PC-9 (cell line): Measurements from ENCODE around the gene HMGN4. TPM values are rescaled to one million over a fixed set of nuclear protein-coding genes. Genes with fewer than 3 reads are reported as not detected.

ENCODE experiments used
- Bru-seq: library from RNA; stranded (reverse); fragments of 400-500 nt; gene quantifications from one replicate; lab custom pipeline; 2021; lab: Mats Ljungman, UMichigan
- BruChase-seq, 2 experiments: library from RNA; stranded (reverse); fragments of 400-500 nt; gene quantifications; one replicate each; lab custom pipeline; 2021; lab: Mats Ljungman, UMichigan
- BruUV-seq: library from RNA; stranded (reverse); fragments of 400-500 nt; replicated peaks from 2 replicates; lab custom pipeline; 2021; lab: Mats Ljungman, UMichigan
- CTCF ChIA-PET: fragments of 300-600 bp; sonication (Branson Sonifier 250); formaldehyde crosslinking; loops from one replicate; lab custom pipeline; 2022; ENCODE audit warnings: antibody characterized with exemption; lab: Charles Lee
- POLR2A ChIA-PET: fragments of 300-600 bp; sonication (Branson Sonifier 250); formaldehyde crosslinking; loops from one replicate; lab custom pipeline; 2022; ENCODE audit warnings: antibody characterized with exemption; ENCODE audit not compliant: unreplicated experiment; lab: Charles Lee
- DNase-seq, 2 experiments: peaks; one replicate each; pipeline versions ENCODE4 v3.0.0 to v3.0.0-alpha.2; 2015 to 2022; ENCODE audit warnings: mixed read lengths in 1 of 2
- H2AFZ ChIP-seq: fragments of 200-600 bp; sonication (generic); 2 replicates; pipeline ENCODE4 v1.8.1; 2017; ENCODE audit warnings: antibody characterized with exemption
- H3F3A ChIP-seq: fragments of 200-600 bp; sonication (generic); 2 replicates; pipeline ENCODE4 v1.8.1; 2017; ENCODE audit warnings: antibody characterized with exemption, mild to moderate bottlenecking, low read depth; ENCODE audit not compliant: insufficient read depth
- H3K27ac ChIP-seq: fragments of 200-600 bp; sonication (generic); 2 replicates; pipeline ENCODE4 v1.6.1; 2016; ENCODE audit warnings: mixed run types
- H3K27me3 ChIP-seq: fragments of 200-600 bp; sonication (generic); 2 replicates; pipeline ENCODE4 v1.6.1; 2016; ENCODE audit warnings: low read depth, mixed run types; ENCODE audit not compliant: insufficient read depth
- H3K36me3 ChIP-seq: fragments of 200-600 bp; sonication (generic); 2 replicates; pipeline ENCODE4 v1.6.1; 2016; ENCODE audit warnings: low read depth, mixed run types
- H3K4me1 ChIP-seq: fragments of 200-600 bp; sonication (generic); replicated peaks from 2 replicates; pipeline ENCODE4 v1.6.1; 2016; ENCODE audit warnings: mixed run types; ENCODE audit not compliant: insufficient read depth
- H3K4me2 ChIP-seq: fragments of 200-600 bp; sonication (generic); 2 replicates; pipeline ENCODE4 v1.6.1; 2017; ENCODE audit warnings: mixed run types
- H3K4me3 ChIP-seq: fragments of 200-600 bp; sonication (generic); 2 replicates; pipeline ENCODE4 v1.6.1; 2016; ENCODE audit warnings: mixed run types
- H3K79me2 ChIP-seq: fragments of 200-600 bp; sonication (generic); 2 replicates; pipeline ENCODE4 v1.6.1; 2017; ENCODE audit warnings: low read depth, mixed run types
- H3K9me2 ChIP-seq: fragments of 200-600 bp; sonication (generic); 2 replicates; pipeline ENCODE4 v1.8.1; 2017; ENCODE audit warnings: mild to moderate bottlenecking; ENCODE audit not compliant: insufficient read depth
- H3K9me3 ChIP-seq: fragments of 200-600 bp; sonication (generic); 2 replicates; pipeline ENCODE4 v1.8.1; 2016; ENCODE audit warnings: low read depth; ENCODE audit not compliant: insufficient read depth
- H4K20me1 ChIP-seq: fragments of 200-600 bp; sonication (generic); 2 replicates; pipeline ENCODE4 v1.8.1; 2017; ENCODE audit not compliant: insufficient read depth
- CTCF ChIP-seq: fragments of 200-600 bp; sonication (generic); conservative IDR thresholded peaks from 2 replicates; pipeline ENCODE4 v1.6.1; 2017; ENCODE audit warnings: mixed run types, antibody characterized with exemption, mild to moderate bottlenecking, moderate library complexity
- EZH2 ChIP-seq: fragments of 200-600 bp; sonication (generic); IDR thresholded peaks from 2 replicates; pipeline ENCODE4 v1.8.0; 2017; ENCODE audit warnings: antibody characterized with exemption, low read depth
- intact Hi-C: fragments of 100-400 bp; cut with micrococcal nuclease; formaldehyde crosslinking; loops from one replicate; pipeline ENCODE4 v1.10.0; 2022; ENCODE audit not compliant: unreplicated experiment
- long read RNA-seq: library from polyadenylated mRNA; stranded (forward); transcript quantifications from one replicate; pipeline ENCODE4 v2.0.0, GENCODE V29; 2022
- total RNA-seq: library from RNA; stranded (reverse); gene quantifications from 2 replicates; pipeline ENCODE4 v1.2.3, GENCODE V29; 2021

The HMGN4 gene
- total RNA-seq, result 86.9 and 90.5 TPM in 2 replicates
- Bru-seq, nascent RNA, result percentile 88 among the genes with signal in this experiment
- BruChase-seq, experiment 1, labeled RNA remaining after a 2-hour chase, result percentile 95 among the genes with signal in this experiment
- BruChase-seq, experiment 2, labeled RNA remaining after a 6-hour chase, result percentile 97 among the genes with signal in this experiment
- long read RNA-seq, transcript HMGN4-201 (2 exons, 1,225 nt), result major isoform, 97 of 120 reads
- long read RNA-seq, partial matches to known transcripts, result 0 of 120 reads
- long read RNA-seq, other reads (novel, unspliced or antisense), result 23 of 120 reads

GRCh38 chr6:26537846-26538571 lies at the start of gene HMGN4:
Gene HMGN4, plus strand, starts transcription at chr6:26538366. Its CDS starts 6,841 bp downstream, at chr6:26545207.
- Histone ChIP-seq H4K20me1 (no peaks in the 10 kb centered on the region), H3K4me1 (peaks cover 18% of the 10 kb centered on the region), H2AFZ (peak within 1 kb of the TSS; percentile 83), H3K4me2 (peak within 1 kb of the TSS; percentile 92), H3K4me3 (peak within 1 kb of the TSS; percentile 78), H3F3A (peaks cover 37% of the 10 kb centered on the region), H3K27me3 (no peaks in the 10 kb centered on the region), H3K27ac (peak within 1 kb of the TSS; percentile 78), H3K9me2 (no peaks in the 10 kb centered on the region), H3K9me3 (no peaks in the 10 kb centered on the region), H3K36me3 (0 out of 2 replicates have a peak, but pooled peaks cover 5% of the 10 kb centered on the region), H3K79me2 (peaks cover 36% of the 10 kb centered on the region)
- ChIA-PET CTCF (interaction anchor here (0.6 kb wide), 2 partner anchors 340 to 516 kb away, joined by 3 read pairs; no protein-coding TSS in a partner anchor), POLR2A (interaction anchor here (0.5 to 1.1 kb wide), 10 partner anchors 15 to 379 kb away, joined by 3 to 7 read pairs (median 4); no protein-coding TSS in a partner anchor)
- BruUV-seq, result no TSS peak
- intact Hi-C loops, result loop anchor here (1.0 to 5.0 kb wide), 6 partner anchors 15 to 226 kb away; no protein-coding TSS in a partner anchor
- peak; percentile 80 to 84 for DNase-seq
- TF ChIP-seq CTCF, result no peak
- no peak for TF ChIP-seq EZH2

GRCh38 chr6:26489996-26490964 lies 47.9 kb upstream of the HMGN4 start:
- no TSS peak for BruUV-seq
- TF ChIP-seq CTCF (no peak), EZH2 (no peak)
- Histone ChIP-seq H3K9me3 (no peaks in the 10 kb centered on the region), H3K4me1 (no peaks in the 10 kb centered on the region), H3F3A (no peaks in the 10 kb centered on the region), H3K9me2 (no peaks in the 10 kb centered on the region), H2AFZ (no peak overlapping the region), H3K27me3 (no peaks in the 10 kb centered on the region), H3K27ac (no peak overlapping the region), H4K20me1 (no peaks in the 10 kb centered on the region), H3K79me2 (no peaks in the 10 kb centered on the region), H3K36me3 (no peaks in the 10 kb centered on the region), H3K4me3 (no peak overlapping the region), H3K4me2 (no peak overlapping the region)
- ChIA-PET CTCF (no interaction called here), POLR2A (interaction anchor here (0.5 kb wide), 1 partner anchor 9 kb away, joined by 7 read pairs; no protein-coding TSS in a partner anchor)
- intact Hi-C loops, result no loop called here
- DNase-seq, result no peak
